Smooth muscle cell of the brain vasculature (primary cell): ENCODE measurements around the gene GALNT14.
"Not testable (repeated sequence)": the region's sequence is repeated elsewhere in the genome, so short reads cannot be mapped to it uniquely, and the experiment has no call there.

Source experiments
- DNase-seq: peaks from one replicate; pipeline ENCODE4 v3.0.0-alpha.2; 2012; ENCODE audit warnings: low read depth, low spot score

Gene GALNT14

DNA sequence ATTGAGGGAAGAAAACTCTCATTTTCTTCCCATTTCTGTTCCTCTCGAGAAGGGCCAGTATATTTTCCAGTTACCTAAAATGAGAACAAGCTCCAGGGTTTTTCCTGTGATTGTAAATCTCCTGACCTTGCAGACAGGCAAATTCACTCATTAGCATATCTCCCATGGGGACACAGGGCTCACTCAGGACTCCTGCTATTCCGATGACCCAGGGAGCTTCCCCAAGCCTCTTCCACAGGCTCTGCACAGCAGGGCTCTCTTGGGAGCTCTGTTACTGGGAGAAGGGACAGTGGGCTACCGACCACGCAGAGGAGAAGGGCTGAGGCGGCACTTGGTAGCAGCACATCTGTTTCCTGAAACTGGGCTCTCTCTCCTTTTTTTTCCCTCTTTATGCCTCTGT lies 195.8 kb downstream of the GALNT14 start:
- no peak for DNase-seq

DNA sequence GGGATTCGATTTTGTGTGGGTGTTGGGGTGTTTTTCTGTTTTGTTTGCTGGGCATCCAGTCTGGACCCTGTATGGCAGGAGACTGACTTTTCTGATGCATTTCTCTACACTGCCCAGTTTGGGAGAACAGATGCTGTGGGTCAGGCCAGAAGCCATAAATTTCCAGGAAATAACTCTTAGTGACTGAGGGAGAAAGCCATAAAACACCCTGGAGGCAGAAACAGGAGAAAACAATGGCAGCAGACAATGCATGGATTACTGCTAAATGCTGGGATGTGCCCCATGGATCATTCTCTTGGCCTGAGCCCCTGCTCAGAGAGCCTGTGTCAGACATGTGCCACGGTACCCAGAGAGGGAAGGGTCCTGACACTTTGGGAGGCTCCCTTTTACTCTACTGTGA lies 197.4 kb downstream of the GALNT14 start:
- DNase-seq, result no peak

DNA sequence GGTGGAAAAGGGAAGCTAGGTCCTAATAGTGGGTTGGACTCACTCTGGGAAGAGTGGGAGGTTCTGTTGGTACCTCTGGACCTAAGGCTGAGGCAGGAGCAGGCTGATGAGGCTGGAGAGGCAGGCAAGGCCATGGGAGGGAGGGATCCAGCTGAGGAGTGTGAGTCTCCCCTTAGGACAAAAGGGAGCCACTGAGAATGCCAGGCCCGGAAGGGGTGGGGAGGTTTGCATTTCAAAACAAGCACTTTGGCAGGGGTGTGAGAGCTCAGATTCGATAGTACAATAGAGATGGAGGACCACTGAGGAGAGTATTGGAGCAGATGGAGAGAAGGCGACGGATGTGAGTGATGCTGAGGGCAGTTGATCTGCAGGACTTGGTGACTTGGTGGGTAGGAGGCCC lies 198.9 kb downstream of the GALNT14 start:
- DNase-seq, result no peak

DNA sequence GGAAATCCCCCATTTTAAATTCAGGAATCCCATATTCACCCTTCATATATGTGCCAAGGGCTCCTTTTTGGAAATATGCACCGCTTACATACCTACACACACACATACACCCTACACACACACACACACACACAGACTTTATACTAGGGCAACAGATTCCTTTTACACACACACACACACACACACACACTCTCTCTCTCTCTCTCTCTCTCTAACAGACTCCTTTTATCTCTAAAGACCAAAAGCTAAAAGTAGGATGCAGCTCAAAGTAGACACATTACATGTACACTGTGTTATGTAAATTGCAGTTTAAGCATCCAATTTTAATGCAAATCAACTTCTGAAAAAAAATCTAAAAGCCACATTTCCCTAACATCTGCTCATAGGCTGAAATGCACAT lies 200.0 kb downstream of the GALNT14 start:
- DNase-seq, result no peak

DNA sequence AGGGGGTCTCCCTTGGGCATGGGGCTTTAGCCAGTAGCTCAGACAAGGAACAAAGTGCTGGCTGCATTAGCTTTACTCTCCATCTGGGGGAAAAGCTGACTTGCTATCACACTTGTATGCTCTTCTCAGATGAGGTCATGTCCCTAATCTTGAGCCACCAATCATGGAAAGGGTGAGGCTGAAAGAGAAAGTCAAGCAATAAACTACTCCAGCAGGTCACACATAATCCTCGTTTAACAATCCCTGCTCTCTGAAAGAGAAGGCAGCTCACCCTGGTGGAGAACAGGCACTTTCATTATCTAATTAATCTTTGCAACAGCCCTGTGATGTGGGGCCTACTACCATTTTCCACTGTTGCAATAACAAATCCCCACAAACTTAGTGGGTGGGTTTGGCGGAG lies 201.3 kb downstream of the GALNT14 start:
- DNase-seq, result no peak

DNA sequence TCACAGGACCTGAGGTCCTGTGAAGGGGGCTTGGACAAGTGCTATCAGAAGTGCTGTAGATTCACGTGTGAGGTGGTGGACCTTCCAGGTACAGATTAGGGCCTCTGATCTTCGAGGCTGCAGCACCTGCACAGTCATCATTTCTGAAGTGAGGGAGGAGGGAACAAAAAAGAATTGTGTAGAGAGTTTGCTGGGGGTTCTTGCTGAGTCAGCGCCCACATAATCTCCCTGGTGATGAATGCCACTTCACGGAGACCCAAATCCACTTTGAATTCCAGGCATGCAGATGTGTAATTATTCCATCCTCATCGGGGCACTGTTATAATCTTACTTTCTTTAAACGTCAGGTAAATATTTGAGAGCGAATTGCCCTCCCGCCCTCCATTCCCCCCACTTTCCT lies 202.4 kb downstream of the GALNT14 start:
- DNase-seq, result no peak

DNA sequence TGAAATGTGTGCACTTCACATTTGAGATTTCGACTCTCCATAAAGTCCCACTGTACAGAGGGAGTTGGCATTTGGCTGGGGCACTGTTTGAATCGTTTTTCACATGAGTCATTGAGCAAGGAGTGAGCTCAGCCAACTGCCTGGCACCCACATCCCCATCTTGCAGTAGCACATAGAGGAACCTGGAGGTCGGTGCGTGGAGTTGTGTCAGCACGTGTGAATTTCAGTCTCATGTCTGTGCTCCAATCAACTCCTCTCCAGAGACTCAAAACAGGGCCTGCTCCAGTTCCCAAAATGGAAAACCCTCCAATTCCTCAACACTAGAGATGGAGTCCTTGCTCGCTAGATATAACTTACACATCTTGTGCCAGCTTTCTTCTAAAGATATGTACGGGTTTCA lies 204.2 kb downstream of the GALNT14 start:
- DNase-seq, result no peak

DNA sequence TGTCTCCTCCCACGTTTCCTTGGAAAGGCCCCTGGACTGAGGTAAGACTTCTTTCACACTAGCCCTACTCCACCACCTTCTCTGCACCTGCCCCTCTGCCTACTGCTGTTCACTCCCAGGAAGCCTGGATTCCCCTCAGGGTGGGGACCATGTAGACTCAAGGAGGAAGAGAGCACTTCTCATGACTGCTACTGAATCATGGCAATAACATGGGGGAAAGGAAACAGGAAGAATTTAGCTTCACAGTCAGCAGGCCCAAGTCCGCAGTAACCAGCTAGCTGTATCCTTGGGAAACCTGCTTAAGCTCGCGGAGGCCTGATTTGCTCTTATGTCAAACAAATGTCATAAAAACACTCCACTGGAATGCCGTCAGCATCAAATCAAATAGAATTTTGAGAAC lies 204.7 kb downstream of the GALNT14 start:
- no peak for DNase-seq

DNA sequence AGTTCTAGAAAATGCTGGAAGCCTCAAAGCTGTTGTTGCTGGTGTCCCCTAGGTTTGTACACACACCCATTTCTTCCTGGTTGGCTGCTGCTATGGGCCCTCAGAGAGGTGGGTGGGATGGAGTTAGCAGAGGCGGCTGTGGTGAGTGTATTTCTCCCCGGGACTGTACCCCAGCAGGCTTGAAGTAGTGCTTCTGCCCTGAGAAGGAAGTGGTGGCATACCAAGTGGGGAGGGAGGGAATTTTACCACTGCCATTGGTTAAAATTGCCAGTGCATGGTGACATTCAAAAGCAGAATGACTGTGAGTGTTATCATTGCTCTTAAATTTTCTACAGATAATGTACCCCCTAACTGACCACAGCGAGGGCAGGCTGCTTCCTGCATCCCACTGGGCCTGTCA lies 205.4 kb downstream of the GALNT14 start:
- DNase-seq, result no peak

DNA sequence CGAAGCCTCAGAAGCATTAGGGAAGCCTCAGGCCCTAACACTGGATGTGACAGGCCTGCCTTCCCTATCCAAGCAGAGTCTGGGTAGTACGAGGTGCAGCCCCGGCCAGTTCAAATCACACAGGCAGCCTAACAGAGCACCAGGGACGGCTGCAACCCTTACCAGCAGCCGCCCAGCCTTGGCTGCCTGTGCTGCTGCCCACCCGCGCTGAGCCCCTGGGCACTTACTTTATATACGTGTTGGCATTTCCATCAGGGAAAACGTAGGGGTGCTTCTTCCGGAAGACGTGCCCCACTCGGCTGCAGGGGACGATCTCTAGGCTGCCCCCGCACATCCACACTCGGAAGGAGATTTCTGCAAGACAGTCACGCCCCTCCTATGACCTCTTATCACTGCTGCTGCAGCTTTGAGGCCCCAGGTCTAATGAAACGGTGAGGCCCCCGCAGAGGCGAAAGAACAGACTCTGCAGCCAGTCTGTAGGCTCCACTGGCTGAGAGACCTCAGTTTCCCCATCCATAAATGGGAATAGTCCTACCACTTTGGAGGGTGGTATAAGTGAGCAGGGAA lies 206.3 kb downstream of the GALNT14 start:
- no peak for DNase-seq

DNA sequence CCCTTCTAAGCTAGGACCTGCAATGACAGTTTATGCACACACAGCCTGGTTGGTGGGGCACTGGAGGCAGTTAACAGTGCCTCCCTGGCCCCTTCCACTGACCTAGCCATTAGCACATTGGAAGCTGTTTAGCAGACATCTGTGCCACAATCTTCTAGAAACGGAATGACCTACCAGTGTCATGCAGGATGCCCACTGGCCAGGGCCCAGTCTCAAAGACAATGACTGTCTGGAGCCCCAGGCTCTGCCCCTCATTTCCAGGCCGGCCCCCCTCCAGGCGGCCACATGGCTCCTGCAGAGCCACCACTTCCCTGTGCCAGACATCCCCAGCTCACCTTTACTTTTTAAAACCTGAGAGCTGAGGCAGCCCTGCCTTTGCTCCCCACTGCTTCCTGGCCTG lies 207.5 kb downstream of the GALNT14 start:
- no peak for DNase-seq

DNA sequence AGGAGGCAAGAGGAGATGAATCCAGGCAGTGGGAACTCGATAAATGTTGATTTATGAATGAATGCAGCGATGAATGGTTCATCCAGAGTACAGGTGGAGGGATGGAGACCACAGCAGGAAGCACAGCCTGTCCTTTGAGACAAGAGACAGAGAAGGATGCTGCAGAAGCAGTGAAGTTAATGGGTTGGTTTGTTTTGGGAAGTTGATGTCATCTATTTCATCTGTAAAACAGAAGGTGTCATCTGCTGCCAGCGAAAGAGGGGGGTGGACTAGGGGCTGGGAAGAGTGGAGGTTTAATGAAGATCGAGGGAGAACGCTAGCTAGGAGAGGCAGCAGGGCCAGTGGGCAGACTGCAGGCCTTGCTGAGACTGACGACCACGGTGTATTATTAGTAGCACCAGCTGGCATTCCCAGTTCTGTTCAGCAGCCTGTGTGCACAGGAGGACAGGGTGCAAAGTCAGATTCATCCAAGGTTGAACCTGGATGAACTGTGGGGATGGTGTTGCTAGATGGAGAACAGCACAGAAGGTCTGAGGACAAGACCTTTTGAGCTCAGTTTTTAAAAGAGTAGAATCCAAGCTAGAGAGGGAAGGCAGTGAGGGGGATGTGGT lies 210.7 kb downstream of the GALNT14 start:
- DNase-seq, result no peak

DNA sequence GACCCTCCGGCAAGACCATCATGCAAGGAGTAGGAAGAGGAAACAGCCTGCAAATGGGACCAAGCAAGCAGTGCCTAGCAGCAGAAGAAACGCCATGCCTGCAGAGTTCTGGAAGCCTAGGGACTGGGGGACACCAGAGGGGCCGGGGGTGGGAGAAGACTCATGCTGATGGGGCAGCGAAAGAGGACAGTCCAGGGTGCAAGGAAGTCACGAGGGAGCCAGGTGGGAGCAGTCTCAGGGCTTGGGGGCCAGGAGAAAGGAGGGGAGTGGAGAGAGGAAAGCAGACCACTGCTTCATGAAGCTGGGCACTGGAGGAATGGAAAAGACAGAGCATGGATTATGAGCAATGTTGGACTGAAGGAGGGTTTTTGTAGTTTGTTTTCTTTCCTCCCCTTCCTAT lies 211.6 kb downstream of the GALNT14 start:
- DNase-seq, result no peak

DNA sequence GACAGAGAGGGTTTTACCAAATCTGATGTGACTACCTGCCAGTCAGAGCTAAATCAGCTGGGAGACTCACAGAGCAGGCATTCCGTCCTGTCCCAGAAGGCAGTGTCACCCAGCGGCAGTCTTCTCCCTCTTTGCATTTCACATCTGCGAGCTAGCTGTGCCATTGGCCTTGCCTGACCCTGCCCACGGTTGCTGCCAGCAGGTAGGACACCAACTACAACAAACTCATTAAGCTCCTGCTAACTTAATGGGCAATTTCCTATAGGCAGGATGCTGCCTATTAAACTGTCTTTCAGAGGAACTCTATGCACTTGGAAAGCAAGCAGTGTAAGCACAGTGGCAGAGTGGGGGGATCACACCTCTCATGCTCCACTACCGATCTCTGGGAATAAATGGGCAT lies 214.6 kb downstream of the GALNT14 start:
- DNase-seq, result no peak

DNA sequence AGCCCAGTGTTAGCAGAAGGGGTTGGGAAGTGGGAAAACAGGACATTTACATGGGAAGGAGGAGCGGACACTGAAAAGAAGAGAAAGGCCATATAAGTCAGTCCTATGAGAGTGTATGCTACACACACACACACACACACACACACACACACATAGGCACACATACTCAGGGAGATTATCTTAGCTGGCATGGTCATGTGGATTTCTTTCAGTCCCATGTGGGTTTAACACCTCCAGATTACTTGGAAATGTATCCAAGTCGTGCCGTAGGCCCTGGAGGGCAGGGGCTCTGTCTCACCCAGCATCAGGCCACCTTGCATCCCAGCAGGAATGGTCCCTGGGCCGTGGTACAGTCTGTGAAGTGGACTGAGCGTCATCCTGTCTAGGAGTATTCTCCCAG lies 217.7 kb downstream of the GALNT14 start:
- DNase-seq, result no peak

DNA sequence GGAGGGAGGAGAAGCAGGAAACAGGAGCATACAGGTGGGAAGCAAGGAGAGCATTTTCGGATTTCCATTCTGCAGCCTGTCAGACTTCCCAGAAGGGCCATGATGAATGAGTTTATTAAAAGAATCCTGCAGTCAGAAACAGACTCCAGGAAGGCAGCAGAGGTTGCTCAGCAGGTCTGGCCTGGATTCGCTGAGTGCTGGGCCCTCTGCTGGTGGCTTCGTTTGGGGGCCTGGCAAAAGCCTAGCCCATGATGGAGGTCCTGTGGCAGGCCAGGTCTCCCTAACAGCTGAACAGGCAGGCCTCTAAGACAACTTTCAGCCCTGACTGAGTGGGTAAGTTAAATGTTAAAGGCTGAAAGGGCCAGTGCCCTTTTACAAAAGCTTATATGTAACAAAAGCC lies 222.8 kb downstream of the GALNT14 start:
- DNase-seq, result no peak

DNA sequence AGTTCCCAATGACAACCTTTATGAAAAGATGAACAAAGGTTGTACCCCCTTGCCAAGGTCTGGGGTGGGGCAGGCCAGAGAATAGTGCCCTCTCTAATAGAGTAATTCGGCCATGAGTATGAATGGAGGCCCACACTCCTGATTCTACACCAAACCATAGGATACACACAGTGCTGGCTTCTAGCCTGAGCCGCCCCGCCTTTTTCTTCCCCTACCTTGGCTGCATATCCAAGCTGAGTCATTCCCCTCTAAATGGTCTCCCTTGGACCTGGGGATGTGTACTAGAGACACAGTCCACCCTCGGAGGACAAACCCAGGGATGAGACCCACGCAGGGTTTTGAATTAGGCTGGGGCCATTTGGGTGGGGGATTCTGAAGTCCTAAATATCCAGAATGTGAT lies 223.8 kb downstream of the GALNT14 start:
- no peak for DNase-seq

DNA sequence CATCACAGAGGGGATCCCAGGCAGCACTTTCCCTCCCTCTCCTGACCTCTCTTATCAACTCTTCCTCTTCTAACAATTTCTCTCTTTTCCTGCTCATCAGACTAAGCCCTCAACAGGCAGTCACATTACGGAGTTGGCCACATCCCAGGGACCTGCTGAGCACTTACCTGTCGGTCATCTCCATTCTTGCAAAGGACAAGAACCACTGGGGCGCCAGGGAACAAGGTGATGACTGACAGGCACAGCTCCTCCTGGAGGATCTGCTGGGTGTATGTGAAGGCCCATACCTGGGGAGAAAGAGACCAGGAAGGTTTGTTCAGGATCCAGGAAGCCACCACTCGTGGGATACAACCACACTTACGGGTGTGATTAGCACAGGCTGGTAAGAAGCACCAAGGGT lies 226.2 kb downstream of the GALNT14 start:
- no peak for DNase-seq

DNA sequence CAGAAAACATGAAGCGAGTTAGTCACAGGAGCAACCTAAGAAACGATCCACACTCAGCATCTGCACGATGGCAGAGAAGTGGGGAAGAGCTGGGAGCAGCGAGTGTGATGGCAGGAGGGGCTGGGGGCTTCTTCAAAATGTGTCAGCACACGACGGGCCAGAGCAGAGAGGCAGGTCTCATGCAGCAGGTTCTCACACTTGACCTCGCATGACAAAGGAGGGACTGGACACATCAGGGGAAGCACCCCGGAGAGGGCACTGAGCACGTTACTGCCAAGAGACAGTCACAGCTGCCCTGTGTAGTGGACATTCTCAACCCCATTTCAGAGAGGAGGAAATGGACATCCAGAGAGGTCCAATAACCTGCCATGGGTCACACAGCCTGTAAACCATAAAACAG lies 226.9 kb downstream of the GALNT14 start:
- DNase-seq, result no peak

DNA sequence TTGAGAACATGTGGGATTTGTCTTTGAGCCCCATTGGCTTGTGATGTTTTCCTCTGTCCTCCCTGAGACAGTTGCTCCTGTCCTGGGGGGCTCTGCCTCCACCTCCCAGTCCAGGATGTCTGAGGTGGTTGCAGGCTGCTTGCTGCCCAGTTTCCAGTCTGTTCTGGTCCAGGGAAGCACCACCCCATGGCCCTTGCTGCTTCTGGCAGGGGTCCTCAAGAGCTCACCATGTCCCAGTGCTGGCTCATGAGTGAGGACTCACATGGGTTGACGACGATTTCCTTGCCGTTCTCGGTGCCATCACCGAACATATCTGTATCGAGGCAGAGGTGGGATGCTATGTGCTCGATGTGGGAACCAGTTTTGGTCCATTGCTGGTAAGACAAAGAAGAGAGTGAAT lies 227.6 kb downstream of the GALNT14 start:
- no peak for DNase-seq

DNA sequence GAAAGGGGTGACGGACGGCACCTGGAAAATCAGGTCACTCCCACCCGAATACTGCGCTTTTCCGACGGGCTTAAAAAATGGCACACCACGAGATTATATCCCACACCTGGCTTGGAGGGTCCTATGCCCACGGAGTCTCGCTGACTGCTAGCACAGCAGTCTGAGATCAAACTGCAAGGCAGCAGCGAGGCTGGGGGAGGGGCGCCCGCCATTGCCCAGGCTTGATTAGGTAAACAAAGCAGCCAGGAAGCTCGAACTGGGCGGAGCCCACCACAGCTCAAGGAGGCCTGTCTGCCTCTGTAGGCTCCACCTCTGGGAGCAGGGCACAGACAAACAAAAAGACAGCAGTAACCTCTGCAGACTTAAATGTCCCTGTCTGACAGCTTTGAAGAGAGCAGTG lies 233.8 kb downstream of the GALNT14 start:
- not testable (repeated sequence) for DNase-seq

DNA sequence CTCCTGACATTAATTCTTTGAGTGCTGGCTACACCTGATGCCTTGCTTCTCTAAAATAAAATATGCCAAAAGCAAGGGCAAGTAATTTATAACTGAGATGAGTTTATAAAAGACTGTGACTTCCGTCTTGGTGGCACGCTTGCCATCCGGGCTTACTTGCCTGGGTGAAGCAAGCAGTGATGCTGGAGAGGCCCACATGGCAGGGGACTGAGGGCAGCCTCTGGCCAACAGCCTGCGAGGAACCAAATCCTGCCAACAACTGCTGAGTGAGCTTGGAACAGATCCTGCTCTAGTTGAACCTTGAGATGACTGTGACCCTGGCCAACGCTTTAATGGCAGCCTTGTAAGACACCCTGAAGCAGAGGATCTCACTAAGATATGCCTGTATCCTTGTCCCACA lies 234.9 kb downstream of the GALNT14 start:
- no peak for DNase-seq

DNA sequence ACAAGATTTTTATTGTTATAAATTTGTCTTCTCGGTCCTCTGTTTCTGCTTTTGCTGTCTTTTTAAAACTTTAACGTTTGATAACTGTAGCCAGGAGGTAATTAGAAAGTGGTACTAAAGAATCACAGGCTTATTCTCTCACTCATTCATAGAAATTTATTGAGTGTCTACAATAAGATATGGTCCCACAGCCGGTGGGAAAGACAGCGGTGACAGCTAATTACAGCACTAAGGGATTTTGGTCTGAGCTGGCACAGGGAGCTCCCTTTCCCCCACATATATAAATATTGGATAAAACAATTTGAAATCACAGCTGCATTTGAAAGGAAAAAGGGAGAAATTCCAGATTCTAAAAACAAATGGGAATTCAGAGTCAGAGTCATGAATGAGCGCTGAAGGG lies 237.9 kb downstream of the GALNT14 start:
- no peak for DNase-seq

DNA sequence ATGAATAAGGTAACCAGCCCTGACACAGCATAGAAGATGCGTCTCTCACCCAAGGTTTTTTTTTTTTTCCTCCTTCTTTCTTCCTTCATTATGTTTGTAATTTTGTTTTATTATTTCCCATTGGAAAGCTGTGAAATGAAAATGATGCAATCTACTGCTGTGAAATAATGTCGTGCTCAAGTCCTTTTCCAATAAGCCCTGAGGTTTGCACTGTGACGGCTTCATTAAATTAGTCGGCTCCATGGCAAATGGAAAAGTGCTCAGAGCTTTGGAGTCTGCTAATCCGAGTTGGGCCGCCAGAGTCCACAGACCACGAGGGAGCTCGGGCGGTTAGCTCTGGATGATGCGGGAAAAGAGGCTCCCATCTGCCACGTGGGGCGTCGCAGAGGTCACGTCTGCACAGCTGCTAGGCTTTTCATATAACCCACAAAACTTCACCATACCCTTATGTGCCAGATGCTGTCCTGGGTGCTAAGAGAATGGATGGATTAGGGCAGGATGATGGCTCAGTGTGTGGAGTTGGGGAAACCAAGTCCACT lies 238.7 kb downstream of the GALNT14 start:
- DNase-seq, result no peak
